K562 (cell line): ENCODE data around the gene CIB1. TPM values are rescaled to one million over a fixed set of nuclear protein-coding genes. Genes with fewer than 3 reads are reported as not detected.

ENCODE experiments used
- ATF1 ChIP-seq, 2 experiments: fragments of 450-650 bp in 1 of 2; IDR thresholded peaks; 2 replicates each; pipeline ENCODE4 v1.6.1; 2016; ENCODE audit warnings: missing compliant biosample characterization in 1 of 2, missing genetic modification characterization in 1 of 2
- BRD4 ChIP-seq: fragments of 200-600 bp; sonication (generic); IDR thresholded peaks from 2 replicates; pipeline ENCODE4 v1.6.1; 2017; ENCODE audit warnings: inconsistent platforms
- CBFB ChIP-seq: sonication (generic); formaldehyde crosslinking; IDR thresholded peaks from 2 replicates; pipeline ENCODE4 v1.4.0; 2020; ENCODE audit warnings: mild to moderate bottlenecking, missing genetic modification reagents
- ETV5 ChIP-seq: sonication (generic); formaldehyde crosslinking; IDR thresholded peaks from 2 replicates; pipeline ENCODE4 v1.4.0; 2020; ENCODE audit warnings: low read depth, mild to moderate bottlenecking, missing genetic modification reagents
- ILF3 ChIP-seq: fragments of 450-650 bp; IDR thresholded peaks from 2 replicates; pipeline ENCODE4 v1.6.1; 2018; ENCODE audit warnings: antibody characterized with exemption, mild to moderate bottlenecking, moderate library complexity, borderline replicate concordance
- KAT7 ChIP-seq: sonication (generic); formaldehyde crosslinking; IDR thresholded peaks from 2 replicates; pipeline ENCODE4 v1.8.0; 2022; ENCODE audit warnings: missing genetic modification reagents, mild to moderate bottlenecking, borderline replicate concordance
- MTA3 ChIP-seq: fragments of 450-650 bp; formaldehyde crosslinking; IDR thresholded peaks from 2 replicates; pipeline ENCODE4 v1.6.1; 2017; ENCODE audit warnings: mild to moderate bottlenecking, borderline replicate concordance
- NFIX ChIP-seq: fragments of 250-450 bp; sonication (Bioruptor Pico); IDR thresholded peaks from 2 replicates; pipeline ENCODE4 v1.4.0; 2020; ENCODE audit warnings: low read depth, mild to moderate bottlenecking, moderate library complexity
- RFX5 ChIP-seq: IDR thresholded peaks from 2 replicates; pipeline ENCODE4 v1.6.1; 2011; ENCODE audit warnings: low read depth, mild to moderate bottlenecking, improper control_type of control experiment, low read length
- TOE1 ChIP-seq, 2 experiments: fragments of 450-650 bp in 1 of 2; sonication (generic) in 1 of 2; formaldehyde crosslinking in 1 of 2; IDR thresholded peaks; 2 replicates each; pipeline versions ENCODE4 v1.7.1 to v1.8.0; 2016 to 2022; ENCODE audit warnings: borderline replicate concordance in 2 of 2, mild to moderate bottlenecking in 2 of 2, antibody characterized with exemption in 1 of 2, inconsistent platforms in 1 of 2, low read depth in 1 of 2, missing genetic modification reagents in 1 of 2, moderate library complexity in 1 of 2
- ZNF23 ChIP-seq: fragments of 250-450 bp; sonication (Bioruptor Pico); IDR thresholded peaks from 2 replicates; pipeline ENCODE4 v1.4.0; 2020; ENCODE audit warnings: mild to moderate bottlenecking
- polyA plus RNA-seq, 8 experiments: library from polyadenylated mRNA; depleted of rRNA in 4 of 8; stranded (reverse) in 5 of 8; unstranded in 3 of 8; fragments of >200 nt; fragmentation: Nextera tagmentation in 2 of 8; fragmentation: Illumina TruSeq in 1 of 8; extraction: Ambion mirVana in 2 of 8; extraction: Trizol in 1 of 8; gene quantifications; 2 replicates each; pipeline versions ENCODE4 v1.2.1 to v1.2.3, GENCODE V29; 2011 to 2014; ENCODE audit warnings: inconsistent platforms in 1 of 8, missing spikeins in 1 of 8
- total RNA-seq, 7 experiments: library from RNA; depleted of rRNA in 6 of 7; stranded (reverse); fragments of >200 nt in 6 of 7; fragmentation: Illumina TruSeq in 2 of 7; extraction: Trizol in 2 of 7; gene quantifications; 2 replicates each; pipeline versions ENCODE4 v1.2.1 to v1.2.3, GENCODE V29; 2011 to 2021; ENCODE audit warnings: low replicate concordance in 1 of 7
- TF ChIP-seq, protein P1 (sequence below), 2 experiments: IDR thresholded peaks in 1 of 2; conservative IDR thresholded peaks in 1 of 2; 2 replicates each; pipeline ENCODE4 v1.6.1; 2016; ENCODE audit warnings: low read depth in 2 of 2, mild to moderate bottlenecking in 1 of 2, missing compliant biosample characterization in 1 of 2, missing genetic modification characterization in 1 of 2, moderate library complexity in 1 of 2
- TF ChIP-seq, protein P2 (sequence below): sonication (generic); formaldehyde crosslinking; IDR thresholded peaks from 2 replicates; pipeline ENCODE4 v1.8.0; 2022; ENCODE audit warnings: mild to moderate bottlenecking, missing genetic modification reagents
- TF ChIP-seq, protein P3 (sequence below): fragments of 250-450 bp; sonication (Bioruptor Pico); IDR thresholded peaks from 2 replicates; pipeline ENCODE4 v1.8.0; 2022; ENCODE audit warnings: inconsistent platforms
- TF ChIP-seq, protein P4 (sequence below): fragments of 250-450 bp; sonication (Bioruptor Pico); IDR thresholded peaks from 2 replicates; pipeline ENCODE4 v1.8.0; 2021; ENCODE audit warnings: mild to moderate bottlenecking, moderate library complexity

Gene CIB1
- total and polyA plus RNA-seq, 9 of the 15 experiments (the other 6 are each of a cell fraction or from before 2014, with no cell fraction given) = 14.9 to 136 (median 64.5) TPM

DNA sequence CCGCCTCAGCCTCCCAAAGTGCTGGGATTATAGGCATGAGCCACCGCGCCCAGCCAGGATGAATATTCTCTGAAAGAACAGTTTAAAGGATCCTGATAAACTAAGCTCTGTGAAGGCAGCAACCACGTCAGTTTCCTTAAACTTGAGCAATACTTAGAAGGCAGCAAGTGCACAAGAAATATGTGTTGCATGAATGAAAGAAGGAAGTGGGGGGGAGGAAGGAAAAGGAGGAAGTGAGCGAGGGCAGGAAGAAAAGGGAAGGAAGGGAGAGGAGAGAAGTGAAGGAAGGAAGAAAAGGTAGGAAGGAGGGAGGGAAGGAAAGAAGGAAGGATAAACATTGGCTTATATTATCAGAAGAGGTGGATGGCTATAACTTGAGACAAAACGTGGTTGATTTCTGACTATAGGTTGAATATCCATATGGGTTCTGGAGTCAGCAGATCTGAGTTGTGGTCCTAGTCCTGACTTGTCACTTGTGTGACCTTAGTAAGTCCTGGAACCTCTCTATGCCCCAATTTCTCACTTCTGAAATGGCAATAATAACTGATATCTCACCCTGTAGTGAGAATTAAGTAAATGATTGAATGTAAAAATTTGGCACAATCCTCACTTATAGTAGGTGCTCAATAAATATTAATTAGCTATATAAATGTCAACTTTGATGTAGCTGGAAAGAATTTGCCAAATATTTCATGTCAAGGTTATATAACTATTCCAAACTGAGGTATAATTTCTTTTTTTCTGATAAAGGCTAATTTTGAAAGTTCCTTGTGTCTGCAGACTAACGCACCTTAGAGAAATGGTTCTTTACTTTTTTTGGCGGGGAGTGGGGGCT lies 44.6 kb downstream of the CIB1 start (continued):
- TF ChIP-seq, protein P1, sequence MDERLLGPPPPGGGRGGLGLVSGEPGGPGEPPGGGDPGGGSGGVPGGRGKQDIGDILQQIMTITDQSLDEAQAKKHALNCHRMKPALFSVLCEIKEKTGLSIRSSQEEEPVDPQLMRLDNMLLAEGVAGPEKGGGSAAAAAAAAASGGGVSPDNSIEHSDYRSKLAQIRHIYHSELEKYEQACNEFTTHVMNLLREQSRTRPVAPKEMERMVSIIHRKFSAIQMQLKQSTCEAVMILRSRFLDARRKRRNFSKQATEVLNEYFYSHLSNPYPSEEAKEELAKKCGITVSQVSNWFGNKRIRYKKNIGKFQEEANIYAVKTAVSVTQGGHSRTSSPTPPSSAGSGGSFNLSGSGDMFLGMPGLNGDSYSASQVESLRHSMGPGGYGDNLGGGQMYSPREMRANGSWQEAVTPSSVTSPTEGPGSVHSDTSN (CRISPR knock-in tag; IDR thresholded peaks at IDR 0.05; ENCODE audit: low read depth) = no peak
- TF ChIP-seq, protein P1 (tag; conservative IDR thresholded peaks at IDR 0.05; ENCODE audit: low read depth) = no peak
- TF ChIP-seq RFX5 = no peak
- TF ChIP-seq, protein P2, sequence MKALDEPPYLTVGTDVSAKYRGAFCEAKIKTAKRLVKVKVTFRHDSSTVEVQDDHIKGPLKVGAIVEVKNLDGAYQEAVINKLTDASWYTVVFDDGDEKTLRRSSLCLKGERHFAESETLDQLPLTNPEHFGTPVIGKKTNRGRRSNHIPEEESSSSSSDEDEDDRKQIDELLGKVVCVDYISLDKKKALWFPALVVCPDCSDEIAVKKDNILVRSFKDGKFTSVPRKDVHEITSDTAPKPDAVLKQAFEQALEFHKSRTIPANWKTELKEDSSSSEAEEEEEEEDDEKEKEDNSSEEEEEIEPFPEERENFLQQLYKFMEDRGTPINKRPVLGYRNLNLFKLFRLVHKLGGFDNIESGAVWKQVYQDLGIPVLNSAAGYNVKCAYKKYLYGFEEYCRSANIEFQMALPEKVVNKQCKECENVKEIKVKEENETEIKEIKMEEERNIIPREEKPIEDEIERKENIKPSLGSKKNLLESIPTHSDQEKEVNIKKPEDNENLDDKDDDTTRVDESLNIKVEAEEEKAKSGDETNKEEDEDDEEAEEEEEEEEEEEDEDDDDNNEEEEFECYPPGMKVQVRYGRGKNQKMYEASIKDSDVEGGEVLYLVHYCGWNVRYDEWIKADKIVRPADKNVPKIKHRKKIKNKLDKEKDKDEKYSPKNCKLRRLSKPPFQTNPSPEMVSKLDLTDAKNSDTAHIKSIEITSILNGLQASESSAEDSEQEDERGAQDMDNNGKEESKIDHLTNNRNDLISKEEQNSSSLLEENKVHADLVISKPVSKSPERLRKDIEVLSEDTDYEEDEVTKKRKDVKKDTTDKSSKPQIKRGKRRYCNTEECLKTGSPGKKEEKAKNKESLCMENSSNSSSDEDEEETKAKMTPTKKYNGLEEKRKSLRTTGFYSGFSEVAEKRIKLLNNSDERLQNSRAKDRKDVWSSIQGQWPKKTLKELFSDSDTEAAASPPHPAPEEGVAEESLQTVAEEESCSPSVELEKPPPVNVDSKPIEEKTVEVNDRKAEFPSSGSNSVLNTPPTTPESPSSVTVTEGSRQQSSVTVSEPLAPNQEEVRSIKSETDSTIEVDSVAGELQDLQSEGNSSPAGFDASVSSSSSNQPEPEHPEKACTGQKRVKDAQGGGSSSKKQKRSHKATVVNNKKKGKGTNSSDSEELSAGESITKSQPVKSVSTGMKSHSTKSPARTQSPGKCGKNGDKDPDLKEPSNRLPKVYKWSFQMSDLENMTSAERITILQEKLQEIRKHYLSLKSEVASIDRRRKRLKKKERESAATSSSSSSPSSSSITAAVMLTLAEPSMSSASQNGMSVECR (CRISPR knock-in tag) = no peak
- no peak for TF ChIP-seq ATF1 (CRISPR knock-in tag; IDR thresholded peaks at IDR 0.05)
- TF ChIP-seq ATF1 (tag; IDR thresholded peaks at IDR 0.05) = no peak
- TF ChIP-seq CBFB (CRISPR knock-in tag) = no peak
- TF ChIP-seq KAT7 (CRISPR knock-in tag) = no peak
- TF ChIP-seq ILF3 = no peak
- TF ChIP-seq ZNF23 (CRISPR knock-in tag) = no peak
- no peak for TF ChIP-seq BRD4
- TF ChIP-seq, protein P3, sequence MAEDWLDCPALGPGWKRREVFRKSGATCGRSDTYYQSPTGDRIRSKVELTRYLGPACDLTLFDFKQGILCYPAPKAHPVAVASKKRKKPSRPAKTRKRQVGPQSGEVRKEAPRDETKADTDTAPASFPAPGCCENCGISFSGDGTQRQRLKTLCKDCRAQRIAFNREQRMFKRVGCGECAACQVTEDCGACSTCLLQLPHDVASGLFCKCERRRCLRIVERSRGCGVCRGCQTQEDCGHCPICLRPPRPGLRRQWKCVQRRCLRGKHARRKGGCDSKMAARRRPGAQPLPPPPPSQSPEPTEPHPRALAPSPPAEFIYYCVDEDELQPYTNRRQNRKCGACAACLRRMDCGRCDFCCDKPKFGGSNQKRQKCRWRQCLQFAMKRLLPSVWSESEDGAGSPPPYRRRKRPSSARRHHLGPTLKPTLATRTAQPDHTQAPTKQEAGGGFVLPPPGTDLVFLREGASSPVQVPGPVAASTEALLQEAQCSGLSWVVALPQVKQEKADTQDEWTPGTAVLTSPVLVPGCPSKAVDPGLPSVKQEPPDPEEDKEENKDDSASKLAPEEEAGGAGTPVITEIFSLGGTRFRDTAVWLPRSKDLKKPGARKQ (CRISPR knock-in tag) = no peak
- TF ChIP-seq NFIX (CRISPR knock-in tag) = no peak
- TF ChIP-seq MTA3 = 0 out of 2 replicates have a peak, but pooled peaks have one; percentile 28
- TF ChIP-seq, protein P4, sequence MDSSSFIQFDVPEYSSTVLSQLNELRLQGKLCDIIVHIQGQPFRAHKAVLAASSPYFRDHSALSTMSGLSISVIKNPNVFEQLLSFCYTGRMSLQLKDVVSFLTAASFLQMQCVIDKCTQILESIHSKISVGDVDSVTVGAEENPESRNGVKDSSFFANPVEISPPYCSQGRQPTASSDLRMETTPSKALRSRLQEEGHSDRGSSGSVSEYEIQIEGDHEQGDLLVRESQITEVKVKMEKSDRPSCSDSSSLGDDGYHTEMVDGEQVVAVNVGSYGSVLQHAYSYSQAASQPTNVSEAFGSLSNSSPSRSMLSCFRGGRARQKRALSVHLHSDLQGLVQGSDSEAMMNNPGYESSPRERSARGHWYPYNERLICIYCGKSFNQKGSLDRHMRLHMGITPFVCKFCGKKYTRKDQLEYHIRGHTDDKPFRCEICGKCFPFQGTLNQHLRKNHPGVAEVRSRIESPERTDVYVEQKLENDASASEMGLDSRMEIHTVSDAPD (CRISPR knock-in tag) = no peak
- no peak for TF ChIP-seq ETV5 (CRISPR knock-in tag)
- TF ChIP-seq TOE1 (IDR thresholded peaks at IDR 0.05; ENCODE audit: borderline replicate concordance) = peak; percentile 49; the same call in 1 of the 2 replicates
- TF ChIP-seq TOE1 (CRISPR knock-in tag; IDR thresholded peaks at IDR 0.05; ENCODE audit: borderline replicate concordance, low read depth) = no peak
